GM10266 (cell line): ENCODE measurements around the gene PDE4D.
"Not testable (repeated sequence)": the region's sequence is repeated elsewhere in the genome, so short reads cannot be mapped to it uniquely, and the experiment has no call there.

ENCODE experiments used
- DNase-seq: peaks from one replicate; pipeline ENCODE4 v3.0.0; 2012; ENCODE audit errors: extremely low spot score
- CTCF ChIP-seq: IDR thresholded peaks from 2 replicates; pipeline ENCODE4 v1.5.1; 2012; ENCODE audit warnings: mild to moderate bottlenecking, low read depth; ENCODE audit not compliant: control insufficient read depth, insufficient read depth; ENCODE audit errors: missing control alignments

The PDE4D gene

GRCh38 chr5:59600998-59601397 lies 292.5 kb downstream of the PDE4D start:
- no peak for TF ChIP-seq CTCF
- DNase-seq: no peak

GRCh38 chr5:59600153-59600552 lies 293.4 kb downstream of the PDE4D start:
- DNase-seq: no peak
- TF ChIP-seq CTCF: no peak

- DNase-seq: no peak
- no peak for TF ChIP-seq CTCF
Observed at GRCh38 chr5:59599729-59600128, 293.8 kb downstream of the PDE4D start.

- TF ChIP-seq CTCF: no peak
- no peak for DNase-seq
Observed at GRCh38 chr5:59598547-59598874, 295.0 kb downstream of the PDE4D start.

GRCh38 chr5:59597690-59598546 lies 295.6 kb downstream of the PDE4D start:
- TF ChIP-seq CTCF: no peak
- DNase-seq: no peak

GRCh38 chr5:59596586-59597350 lies 296.8 kb downstream of the PDE4D start:
- no peak for DNase-seq

GRCh38 chr5:59594118-59594517 lies 299.4 kb downstream of the PDE4D start:
- DNase-seq: not testable (repeated sequence)

More at GRCh38 chr5:59596586-59597350, 296.8 kb downstream of the PDE4D start:
- no peak for TF ChIP-seq CTCF
